ENCODE measurements around the gene RTBDN. TPM values are rescaled to one million over a fixed set of nuclear protein-coding genes. Genes with fewer than 3 reads are reported as not detected.
A peak's percentile ranks its signal among the peaks of the same experiment; 100 is the strongest.

Gene RTBDN
- total RNA-seq, 1 donor from 2014 or later: not detected

- H3K27ac Mint-ChIP-seq (ENCODE audit: unreplicated experiment): no peak overlapping the region
- no peaks in the 10 kb centered on the region for H3K9me3 Mint-ChIP-seq (ENCODE audit: low read depth)
- TF ChIP-seq CTCF (IDR thresholded peaks at IDR 0.05): no peak
- peaks cover 34% of the 10 kb centered on the region for H3K4me1 Mint-ChIP-seq (ENCODE audit: low read depth)
- H3K36me3 Mint-ChIP-seq (ENCODE audit: low read depth): peaks cover 2% of the 10 kb centered on the region
- no peak overlapping the region for H3K4me3 Mint-ChIP-seq (ENCODE audit: unreplicated experiment)
- no peaks in the 10 kb centered on the region for H3K27me3 Mint-ChIP-seq (ENCODE audit: low read depth)
- DNase-seq (ENCODE audit: low spot score): no peak
Measured at GRCh38 chr19:12797141-12797587, 37.2 kb downstream of the RTBDN start.

- Mint-ChIP-seq H3K4me1 (ENCODE audit: low read depth) (peaks cover 33% of the 10 kb centered on the region), H3K27me3 (ENCODE audit: low read depth) (no peaks in the 10 kb centered on the region), H3K36me3 (ENCODE audit: low read depth) (peaks cover 2% of the 10 kb centered on the region), H3K27ac (ENCODE audit: unreplicated experiment) (peak overlapping the region; percentile 95), H3K9me3 (ENCODE audit: low read depth) (no peaks in the 10 kb centered on the region), H3K4me3 (ENCODE audit: unreplicated experiment) (peak overlapping the region; percentile 48)
- DNase-seq (ENCODE audit: low spot score): no peak
- TF ChIP-seq CTCF (IDR thresholded peaks at IDR 0.05): peak; percentile 94
Measured at GRCh38 chr19:12796146-12797071, 38.0 kb downstream of the RTBDN start.

GRCh38 chr19:12794971-12795381 lies 39.4 kb downstream of the RTBDN start:
- H3K4me3 Mint-ChIP-seq (ENCODE audit: unreplicated experiment): peak overlapping the region; percentile 70
- TF ChIP-seq CTCF (IDR thresholded peaks at IDR 0.05): no peak
- no peaks in the 10 kb centered on the region for H3K9me3 Mint-ChIP-seq (ENCODE audit: low read depth)
- no peak for DNase-seq (ENCODE audit: low spot score)
- no peaks in the 10 kb centered on the region for H3K27me3 Mint-ChIP-seq (ENCODE audit: low read depth)
- H3K4me1 Mint-ChIP-seq (ENCODE audit: low read depth): peaks cover 34% of the 10 kb centered on the region
- peak overlapping the region; percentile 95 for H3K27ac Mint-ChIP-seq (ENCODE audit: unreplicated experiment)
- peaks cover 2% of the 10 kb centered on the region for H3K36me3 Mint-ChIP-seq (ENCODE audit: low read depth)

- peak overlapping the region; percentile 70 for H3K4me3 Mint-ChIP-seq (ENCODE audit: unreplicated experiment)
- no peaks in the 10 kb centered on the region for H3K9me3 Mint-ChIP-seq (ENCODE audit: low read depth)
- peak; percentile 4 for TF ChIP-seq CTCF (IDR thresholded peaks at IDR 0.05)
- peaks cover 2% of the 10 kb centered on the region for H3K36me3 Mint-ChIP-seq (ENCODE audit: low read depth)
- peak overlapping the region; percentile 95 for H3K27ac Mint-ChIP-seq (ENCODE audit: unreplicated experiment)
- peaks cover 35% of the 10 kb centered on the region for H3K4me1 Mint-ChIP-seq (ENCODE audit: low read depth)
- no peak for DNase-seq (ENCODE audit: low spot score)
- no peaks in the 10 kb centered on the region for H3K27me3 Mint-ChIP-seq (ENCODE audit: low read depth)
Measured at GRCh38 chr19:12794196-12794941, 40.0 kb downstream of the RTBDN start.

All from chondrocyte (in vitro differentiated cells).